Stimulated activated CD8-positive, alpha-beta memory T cell treated with anti-CD3 and anti-CD28 coated beads, Interleukin-4, amount 100 ng/mL, for 48 hours (primary cell): ENCODE measurements around the gene FAM153A.
"Not testable (repeated sequence)": the region's sequence is repeated elsewhere in the genome, so short reads cannot be mapped to it uniquely, and the experiment has no call there.

Source experiments
- DNase-seq: peaks from one replicate; pipeline ENCODE4 v3.0.0-alpha.2; 2020

The FAM153A gene

DNA sequence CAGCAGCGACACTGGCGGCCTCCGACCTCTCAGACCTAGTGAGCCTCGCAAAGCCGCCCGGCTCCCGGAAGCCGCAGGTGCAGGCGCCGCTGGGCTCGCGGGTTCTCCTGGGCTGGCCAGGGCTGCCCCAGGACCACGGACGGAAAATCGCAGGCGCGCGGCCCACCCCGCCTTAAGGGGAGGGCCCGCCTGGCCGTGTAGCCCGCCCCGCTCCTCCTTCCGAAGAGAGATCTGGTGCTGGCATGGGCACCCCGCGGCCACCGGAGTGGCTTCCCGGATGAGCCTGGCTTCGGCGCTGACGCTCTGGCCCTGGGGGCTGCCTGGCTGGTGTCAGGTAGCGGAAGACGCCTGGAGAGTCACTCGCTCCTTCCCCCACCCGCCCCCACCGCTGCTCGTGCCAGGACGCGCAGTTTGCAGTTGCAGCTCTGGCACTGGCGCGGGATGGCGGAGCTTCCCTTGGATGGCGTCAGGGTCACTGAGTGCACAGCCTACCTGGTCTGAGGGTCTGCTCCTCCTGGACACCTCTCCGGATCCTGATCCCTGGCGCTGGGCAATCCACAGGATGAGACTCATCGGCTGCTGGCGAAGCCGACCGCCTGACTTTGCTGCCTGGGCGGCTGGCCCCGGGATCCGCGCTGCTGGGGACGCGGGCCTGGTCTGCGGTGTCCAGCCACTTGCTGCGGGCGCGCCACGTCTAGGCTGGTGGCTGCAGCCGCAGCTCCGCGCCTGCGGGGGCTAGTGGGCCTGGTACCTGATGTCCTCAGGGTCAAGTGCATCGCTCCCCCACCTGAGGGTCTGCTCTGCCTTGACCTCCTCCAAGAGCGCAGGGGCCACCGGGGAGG, at the start of gene FAM153A:
FAM153A (minus strand) TSS at position 108 of the 842 bp plus-strand sequence.
- not testable (repeated sequence) for DNase-seq

GRCh38 chr5:177832287-177832686, 49.6 kb upstream of the FAM153A start:
- not testable (repeated sequence) for DNase-seq

DNA sequence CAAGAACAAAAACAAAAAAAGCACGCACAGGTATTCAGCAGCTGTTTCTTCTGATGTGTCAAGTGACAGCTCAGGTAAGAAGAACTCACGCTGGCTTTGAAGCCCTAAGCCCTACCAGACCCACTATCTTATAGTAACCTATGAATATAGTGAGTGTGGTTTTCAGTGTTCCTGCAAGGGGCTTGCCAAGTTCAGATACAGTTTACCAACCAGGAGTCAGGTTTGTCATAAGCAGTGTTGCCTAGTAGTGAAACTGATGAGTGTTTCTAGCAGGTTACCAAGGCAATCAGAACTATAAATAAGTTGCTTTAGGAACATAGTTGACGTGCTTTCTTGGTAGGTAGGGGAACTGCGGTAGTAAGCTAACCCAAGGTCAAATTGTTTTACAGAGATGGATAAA, 43.4 kb upstream of the FAM153A start:
- not testable (repeated sequence) for DNase-seq

DNA sequence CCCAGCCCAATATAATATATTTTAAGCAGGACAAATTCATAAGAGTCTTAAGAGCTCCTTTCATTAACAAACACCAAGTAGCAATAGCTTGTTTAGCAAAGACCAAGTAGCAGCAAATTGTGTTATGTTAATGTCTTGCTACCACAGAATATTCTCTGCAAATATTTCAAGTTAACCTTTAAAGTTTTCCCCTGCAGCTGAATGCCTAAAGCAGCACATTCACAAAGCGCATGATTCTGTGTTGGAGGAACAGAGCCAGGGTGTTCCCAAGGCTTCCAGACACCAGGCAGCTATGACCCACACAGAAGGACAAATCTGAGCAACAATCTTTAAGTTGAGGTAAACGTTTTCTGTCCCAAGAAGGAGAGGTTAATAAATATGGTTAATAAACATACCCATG, 42.1 kb upstream of the FAM153A start:
- DNase-seq, result not testable (repeated sequence)

- not testable (repeated sequence) for DNase-seq
Observed at GRCh38 chr5:177822489-177822888, 39.8 kb upstream of the FAM153A start.

GRCh38 chr5:177819664-177820063, 37.0 kb upstream of the FAM153A start:
- not testable (repeated sequence) for DNase-seq

DNA sequence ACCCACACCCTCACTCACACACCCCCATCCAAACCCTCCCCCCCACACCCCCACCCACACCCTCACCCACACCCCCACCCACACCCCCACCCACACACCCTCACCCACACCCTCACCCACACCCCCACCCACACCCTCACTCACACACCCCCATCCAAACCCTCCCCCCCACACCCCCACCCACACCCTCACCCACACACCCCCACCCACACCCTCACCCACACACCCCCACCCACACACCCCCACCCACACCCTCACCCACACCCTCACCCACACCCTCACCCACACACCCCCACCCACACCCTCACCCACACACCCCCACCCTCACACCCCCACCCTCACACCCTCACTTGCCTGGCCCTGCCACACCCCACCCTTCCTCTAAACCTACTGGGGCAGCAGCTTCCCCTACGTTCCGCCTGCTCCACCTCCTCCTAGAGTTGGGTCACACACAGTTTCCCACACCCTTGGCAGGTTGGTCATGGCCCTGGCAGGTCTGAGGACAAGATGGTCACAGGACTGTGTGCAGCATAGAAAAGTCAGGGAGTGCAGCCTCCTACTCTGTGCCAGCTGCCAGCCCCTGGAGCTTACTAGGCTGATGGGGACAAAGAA, 30.2 kb upstream of the FAM153A start:
- DNase-seq, result not testable (repeated sequence)

- DNase-seq, result not testable (repeated sequence)
Observed at GRCh38 chr5:177812160-177812743, 29.6 kb upstream of the FAM153A start.

- peak; percentile 52 for DNase-seq
Observed at GRCh38 chr5:177809209-177809913, 26.7 kb upstream of the FAM153A start.

DNA sequence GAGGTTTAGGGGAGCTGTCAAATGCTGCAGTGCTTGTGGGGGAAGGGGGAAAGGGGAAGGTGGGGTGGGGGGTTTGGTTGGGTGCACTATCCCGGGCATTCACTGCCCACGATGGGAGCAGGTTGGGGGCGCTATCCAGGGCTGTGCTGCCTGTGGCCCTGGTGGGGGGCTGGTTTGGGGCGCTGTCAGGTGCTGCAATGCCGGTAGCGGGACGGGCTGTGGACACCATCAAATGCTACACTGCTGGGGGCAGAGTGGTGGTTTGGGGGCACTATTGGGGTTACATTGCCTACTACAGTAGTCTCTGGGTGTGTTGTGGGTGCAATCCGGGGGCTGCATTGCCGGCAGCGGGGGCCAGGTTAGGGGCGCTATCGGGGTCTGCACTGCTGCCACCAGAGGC, 25.7 kb upstream of the FAM153A start:
- not testable (repeated sequence) for DNase-seq

GRCh38 chr5:177807265-177807664, 24.6 kb upstream of the FAM153A start:
- not testable (repeated sequence) for DNase-seq

DNA sequence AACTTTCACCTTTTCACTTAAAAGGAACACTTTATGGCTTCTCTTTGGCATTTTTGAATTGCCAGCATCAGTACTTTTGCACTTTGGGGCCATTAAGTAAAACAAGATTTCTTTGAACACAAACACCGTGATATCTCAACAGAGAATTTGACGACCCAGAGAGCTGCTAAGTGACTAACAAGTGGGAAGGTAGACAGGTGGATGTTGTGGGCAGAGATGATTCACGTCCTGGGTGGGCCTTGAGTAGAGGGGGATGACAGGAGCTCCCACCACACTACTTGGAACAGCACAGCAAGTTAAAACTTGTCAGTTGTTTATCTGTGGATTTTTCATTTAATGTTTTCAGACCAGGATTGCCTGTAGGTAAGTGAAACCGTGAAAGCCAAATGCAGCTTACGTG, 18.7 kb upstream of the FAM153A start:
- DNase-seq, result not testable (repeated sequence)

DNA sequence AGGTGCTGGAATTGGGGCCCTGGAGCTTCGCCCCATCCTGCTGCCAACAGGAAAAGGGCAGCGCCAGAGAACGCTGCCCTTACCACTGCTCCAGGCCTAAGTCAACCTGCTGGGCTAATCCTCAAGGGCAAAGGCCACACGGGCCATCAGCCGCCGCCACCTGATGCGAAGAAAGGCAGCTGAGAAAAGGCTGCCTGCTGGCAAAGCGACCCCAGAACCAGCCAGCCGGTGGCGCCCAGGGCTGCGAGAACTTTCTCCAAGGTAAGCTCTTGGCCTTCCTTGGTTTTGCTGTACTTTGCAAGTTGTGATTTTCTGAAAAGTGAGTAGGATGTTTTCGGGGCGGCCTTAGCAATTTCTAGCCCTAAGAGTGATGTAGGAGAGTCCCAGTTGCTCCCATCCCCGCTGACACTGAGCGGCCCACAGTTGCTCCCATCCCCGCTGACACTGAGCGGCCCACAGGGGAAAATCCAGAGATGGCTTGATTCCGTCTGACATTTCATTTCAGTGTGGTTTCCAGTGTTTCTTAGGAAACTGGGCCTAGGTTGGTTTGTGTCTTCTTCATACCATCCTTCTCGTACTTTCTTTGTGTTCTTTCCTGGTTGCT, 15.6 kb upstream of the FAM153A start:
- DNase-seq, result not testable (repeated sequence)

- DNase-seq, result not testable (repeated sequence)
Observed at GRCh38 chr5:177793272-177793671, 10.6 kb upstream of the FAM153A start.

DNA sequence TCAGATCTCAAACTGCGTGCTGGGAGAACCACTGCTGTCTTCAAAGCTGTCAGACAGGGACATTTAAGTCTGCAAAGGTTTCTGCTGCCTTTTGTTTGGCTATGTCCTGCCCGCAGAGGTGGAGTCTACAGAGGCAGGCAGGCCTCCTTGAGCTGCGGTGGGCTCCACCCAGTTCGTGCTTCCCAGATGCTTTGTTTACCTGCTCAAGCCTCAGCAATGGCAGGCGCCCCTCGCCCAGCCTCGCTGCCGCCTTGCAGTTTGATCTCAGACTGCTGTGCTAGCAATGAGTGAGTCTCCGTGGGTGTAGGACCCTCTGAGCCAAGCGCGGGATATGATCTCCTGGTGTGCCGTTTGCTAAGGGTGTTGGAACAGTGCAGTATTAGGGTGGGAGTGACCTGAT, 8.9 kb upstream of the FAM153A start:
- not testable (repeated sequence) for DNase-seq

GRCh38 chr5:177782169-177782568, 530 bp downstream of the FAM153A start:
- DNase-seq, result not testable (repeated sequence)

DNA sequence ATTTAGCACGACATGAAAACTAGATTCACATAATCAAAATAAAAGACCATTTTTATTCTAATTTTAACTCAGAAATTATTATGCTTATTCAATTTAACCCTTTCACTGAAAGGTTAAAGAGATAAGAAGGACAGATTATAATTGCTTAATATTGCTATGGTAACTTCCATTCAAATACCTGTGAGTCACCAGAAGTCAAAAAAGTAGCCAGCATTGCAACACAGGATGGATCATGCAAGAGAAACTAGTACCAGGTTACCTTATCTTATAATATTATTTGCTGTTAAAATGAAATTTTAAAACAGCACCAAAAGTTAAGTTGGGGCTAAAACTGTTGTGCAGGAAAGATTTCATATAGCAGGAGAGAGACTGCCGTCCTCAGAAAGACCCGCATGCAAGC, 11.5 kb downstream of the FAM153A start:
- not testable (repeated sequence) for DNase-seq

GRCh38 chr5:177770646-177771045, 12.1 kb downstream of the FAM153A start:
- DNase-seq, result peak; percentile 35

DNA sequence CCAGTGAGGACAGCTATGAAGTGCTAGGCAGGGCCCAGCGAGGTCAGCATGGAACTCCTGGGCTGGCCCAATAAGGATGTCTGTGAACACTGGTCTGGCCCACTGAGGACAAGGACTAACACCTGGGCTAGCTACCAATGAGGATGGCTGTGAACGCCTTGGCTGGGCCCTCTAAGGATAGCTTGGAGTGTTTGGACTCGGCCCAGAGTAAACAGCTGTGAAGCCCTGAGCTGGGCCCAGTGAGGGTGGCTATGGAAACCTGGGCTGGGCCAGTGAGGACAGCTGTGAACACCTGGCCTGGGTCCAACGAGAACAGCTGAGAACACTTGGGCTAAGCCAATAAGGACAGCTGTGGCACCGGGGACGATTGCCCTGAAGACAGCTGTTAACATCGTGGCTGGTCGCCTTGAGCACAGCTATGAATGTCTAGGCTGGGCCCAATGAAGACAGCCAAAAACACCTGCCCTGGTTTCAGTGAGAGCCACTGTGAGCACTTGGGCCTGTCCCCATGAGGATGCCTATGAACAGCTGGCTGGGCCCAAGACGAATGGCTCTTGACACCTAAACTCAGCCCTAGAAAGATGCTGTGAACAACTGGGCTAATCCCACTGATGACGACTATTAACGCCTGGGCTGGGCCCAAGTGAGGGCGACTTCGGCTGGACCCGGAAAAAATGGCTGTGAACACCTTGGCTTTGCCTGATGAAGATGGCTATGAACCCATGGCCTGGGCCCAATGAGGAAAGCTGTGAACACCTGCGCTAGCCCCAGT, 18.8 kb downstream of the FAM153A start:
- DNase-seq, result not testable (repeated sequence)

GRCh38 chr5:177760954-177761353, 21.7 kb downstream of the FAM153A start:
- not testable (repeated sequence) for DNase-seq

DNA sequence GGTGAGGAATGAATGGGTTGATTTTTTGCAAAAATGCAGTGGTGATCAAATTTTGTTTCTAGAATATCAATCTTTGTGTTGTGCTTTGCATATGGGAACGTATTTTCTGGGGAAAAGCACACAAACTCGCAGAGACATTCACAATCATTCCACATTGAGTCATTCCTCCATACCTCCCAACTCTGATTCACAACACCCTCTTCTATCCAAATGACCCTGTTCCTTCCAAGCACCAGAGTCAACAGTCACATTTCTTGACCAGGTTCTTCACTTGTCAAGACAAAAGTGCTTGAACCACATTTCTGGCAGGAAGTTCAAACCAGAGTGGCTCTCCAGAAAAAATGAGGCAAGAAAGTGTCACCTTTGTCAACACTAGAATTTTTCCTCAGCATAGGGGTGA, 35.3 kb downstream of the FAM153A start:
- DNase-seq, result not testable (repeated sequence)

DNA sequence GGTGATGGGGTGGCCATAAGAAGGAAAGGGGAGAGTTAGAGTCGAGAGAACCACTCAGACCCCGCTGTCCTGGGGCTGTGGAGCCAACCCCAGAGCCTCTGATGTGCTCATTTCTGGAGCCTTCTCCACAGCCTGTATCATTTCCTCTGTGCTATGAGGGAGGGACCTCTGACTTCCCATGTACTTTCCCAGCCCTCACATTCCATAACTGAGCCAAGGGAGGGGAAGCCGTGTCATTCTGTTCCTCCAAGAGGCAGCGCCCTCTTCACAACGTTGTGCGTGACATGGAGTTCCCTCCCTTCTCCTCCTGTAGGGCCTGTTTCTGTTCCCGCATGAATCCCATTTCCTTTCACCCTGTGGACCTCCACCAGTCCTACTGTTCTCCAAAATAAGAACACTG, 57.8 kb downstream of the FAM153A start:
- not testable (repeated sequence) for DNase-seq
